Smooth muscle cell (in vitro differentiated cells): ENCODE results near the gene HBEGF. TPM values are rescaled to one million over a fixed set of nuclear protein-coding genes. Genes with fewer than 3 reads are reported as not detected.

Experiments used
- DNase-seq: peaks from one replicate; lab custom pipeline; 2025; ENCODE audit not compliant: unreplicated experiment; lab: John Stamatoyannopoulos, UW
- H2AFZ ChIP-seq: fragments of 200-600 bp; sonication (generic); 2 replicates; pipeline ENCODE4 v1.6.0; 2016; ENCODE audit warnings: antibody characterized with exemption, low read depth, mild to moderate bottlenecking
- H3F3A ChIP-seq: fragments of 200-600 bp; sonication (generic); 2 replicates; pipeline ENCODE4 v1.6.0; 2017; ENCODE audit warnings: antibody characterized with exemption, low read depth
- H3K27ac ChIP-seq: fragments of 200-600 bp; sonication (generic); 2 replicates; pipeline ENCODE4 v1.5.1; 2016; ENCODE audit warnings: low read depth, mild to moderate bottlenecking
- H3K27me3 ChIP-seq: fragments of 200-600 bp; sonication (generic); 2 replicates; pipeline ENCODE4 v1.6.1; 2016; ENCODE audit warnings: low read depth, mild to moderate bottlenecking
- H3K36me3 ChIP-seq: fragments of 200-600 bp; sonication (generic); 2 replicates; pipeline ENCODE4 v1.5.1; 2016; ENCODE audit warnings: low read depth
- H3K4me1 ChIP-seq: fragments of 200-600 bp; sonication (generic); 2 replicates; pipeline ENCODE4 v1.5.1; 2016; ENCODE audit warnings: low read depth
- H3K4me2 ChIP-seq: fragments of 200-600 bp; sonication (generic); 2 replicates; pipeline ENCODE4 v1.6.0; 2016; ENCODE audit warnings: mild to moderate bottlenecking
- H3K4me3 ChIP-seq: fragments of 200-600 bp; sonication (generic); 2 replicates; pipeline ENCODE4 v1.5.1; 2016; ENCODE audit warnings: mild to moderate bottlenecking
- H3K79me2 ChIP-seq: fragments of 200-600 bp; sonication (generic); 2 replicates; pipeline ENCODE4 v1.6.0; 2016; ENCODE audit warnings: low read depth, mild to moderate bottlenecking
- H3K9ac ChIP-seq: fragments of 200-600 bp; sonication (generic); 2 replicates; pipeline ENCODE4 v1.6.0; 2016; ENCODE audit warnings: low read depth
- H3K9me3 ChIP-seq: fragments of 200-600 bp; sonication (generic); replicated peaks from 2 replicates; pipeline ENCODE4 v1.5.1; 2016; ENCODE audit warnings: low read depth
- H4K20me1 ChIP-seq: fragments of 200-600 bp; sonication (generic); 2 replicates; pipeline ENCODE4 v1.6.0; 2016; ENCODE audit warnings: low read depth
- CTCF ChIP-seq: fragments of 200-600 bp; sonication (generic); IDR thresholded peaks from 2 replicates; pipeline ENCODE4 v1.5.1; 2017; ENCODE audit warnings: borderline replicate concordance, mild to moderate bottlenecking, antibody characterized with exemption; ENCODE audit not compliant: insufficient read depth, poor library complexity, severe bottlenecking
- WGBS: methylation state at CpG from one replicate; pipeline ENCODE4 v1.1.7; 2016; ENCODE audit warnings: low lambda C conversion rate; 5-methylcytosine and 5-hydroxymethylcytosine counted together
- polyA plus RNA-seq: library from polyadenylated mRNA; unstranded; fragments of >200 nt; fragmentation: Nextera tagmentation; extraction: Ambion mirVana; gene quantifications from 2 replicates; pipeline ENCODE4 v1.2.1, GENCODE V29; 2016
- total RNA-seq: library from RNA; depleted of rRNA; stranded (reverse); fragments of >200 nt; gene quantifications from 2 replicates; pipeline ENCODE4 v1.2.3, GENCODE V29; 2014

The HBEGF gene
- total and polyA plus RNA-seq, 2 experiments from 2014 or later, result 36.7 to 37.1 TPM

- DNase-seq, result no peak
- TF ChIP-seq CTCF, result no peak
- no peak overlapping the region for H2AFZ ChIP-seq
These were observed 22.3 kb downstream of the HBEGF start for GRCh38 chr5:140324041-140324600.

GRCh38 chr5:140322751-140323731, 23.4 kb downstream of the HBEGF start:
- H3K27ac ChIP-seq, result peak overlapping the region; percentile 96
- H3K9me3 ChIP-seq, result no peaks in the 10 kb centered on the region
- peaks cover 20% of the 10 kb centered on the region for H3K4me1 ChIP-seq
- no peak overlapping the region for H2AFZ ChIP-seq
- H3K4me2 ChIP-seq, result peak overlapping the region; percentile 66
- H3K9ac ChIP-seq, result peak overlapping the region; percentile 83
- no peak overlapping the region for H3K4me3 ChIP-seq
- no peak for TF ChIP-seq CTCF
- no peaks in the 10 kb centered on the region for H3K79me2 ChIP-seq
- peaks cover 1% of the 10 kb centered on the region for H3F3A ChIP-seq
- DNase-seq, result no peak
- no peaks in the 10 kb centered on the region for H4K20me1 ChIP-seq
- no peaks in the 10 kb centered on the region for H3K27me3 ChIP-seq
- H3K36me3 ChIP-seq, result no peaks in the 10 kb centered on the region
- WGBS, result 32% methylated on average over 9 of the region's 9 CpGs

More at GRCh38 chr5:140324041-140324600, 22.3 kb downstream of the HBEGF start:
- no peaks in the 10 kb centered on the region for H3K9me3 ChIP-seq
- peak overlapping the region; percentile 66 for H3K4me2 ChIP-seq
- H3K9ac ChIP-seq, result peak overlapping the region; percentile 83
- H3K79me2 ChIP-seq, result no peaks in the 10 kb centered on the region
- H3F3A ChIP-seq, result peaks cover 5% of the 10 kb centered on the region
- H4K20me1 ChIP-seq, result no peaks in the 10 kb centered on the region
- no peaks in the 10 kb centered on the region for H3K36me3 ChIP-seq
- H3K4me3 ChIP-seq, result no peak overlapping the region
- peaks cover 20% of the 10 kb centered on the region for H3K4me1 ChIP-seq
- 81% methylated on average over 5 of the region's 5 CpGs for WGBS
- H3K27me3 ChIP-seq, result no peaks in the 10 kb centered on the region
- peak overlapping the region; percentile 96 for H3K27ac ChIP-seq

GRCh38 chr5:140321796-140322195, 24.6 kb downstream of the HBEGF start:
- no peak overlapping the region for H2AFZ ChIP-seq
- peak overlapping the region; percentile 96 for H3K27ac ChIP-seq
- no peaks in the 10 kb centered on the region for H3K79me2 ChIP-seq
- DNase-seq, result no peak
- H3K27me3 ChIP-seq, result no peaks in the 10 kb centered on the region
- no peaks in the 10 kb centered on the region for H4K20me1 ChIP-seq
- no peak overlapping the region for H3K9ac ChIP-seq
- WGBS, result 94% methylated on average over 2 of the region's 2 CpGs
- no peak overlapping the region for H3K4me3 ChIP-seq
- no peak overlapping the region for H3K4me2 ChIP-seq
- H3K4me1 ChIP-seq, result peaks cover 15% of the 10 kb centered on the region
- no peak for TF ChIP-seq CTCF
- H3F3A ChIP-seq, result no peaks in the 10 kb centered on the region
- no peaks in the 10 kb centered on the region for H3K36me3 ChIP-seq
- H3K9me3 ChIP-seq, result no peaks in the 10 kb centered on the region
